LNCAP (cell line): ENCODE data around the gene RNF44.

Experiments used
- CTCF ChIP-seq: fragments of 450-650 bp; IDR thresholded peaks from 2 replicates; pipeline ENCODE4 v1.5.1; 2017; ENCODE audit warnings: mild to moderate bottlenecking

The RNF44 gene

GRCh38 chr5:176561259-176561658 is 24.1 kb upstream of the RNF44 start:
- no peak for TF ChIP-seq CTCF

- TF ChIP-seq CTCF: no peak
These were observed 23.2 kb upstream of the RNF44 start for GRCh38 chr5:176560364-176560763.

- no peak for TF ChIP-seq CTCF
These were observed 22.5 kb upstream of the RNF44 start for GRCh38 chr5:176559683-176560082.

- TF ChIP-seq CTCF: no peak
These were observed 20.6 kb upstream of the RNF44 start for GRCh38 chr5:176557846-176558245.

GRCh38 chr5:176553260-176554085 is 16.3 kb upstream of the RNF44 start:
- TF ChIP-seq CTCF: no peak

- TF ChIP-seq CTCF: no peak
These were observed 15.2 kb upstream of the RNF44 start for GRCh38 chr5:176552332-176552869.

- no peak for TF ChIP-seq CTCF
These were observed 13.2 kb upstream of the RNF44 start for GRCh38 chr5:176550275-176550831.
